ENCODE data around the gene LETMD1.
A peak's percentile ranks its signal among the peaks of the same experiment; 100 is the strongest.

DNA sequence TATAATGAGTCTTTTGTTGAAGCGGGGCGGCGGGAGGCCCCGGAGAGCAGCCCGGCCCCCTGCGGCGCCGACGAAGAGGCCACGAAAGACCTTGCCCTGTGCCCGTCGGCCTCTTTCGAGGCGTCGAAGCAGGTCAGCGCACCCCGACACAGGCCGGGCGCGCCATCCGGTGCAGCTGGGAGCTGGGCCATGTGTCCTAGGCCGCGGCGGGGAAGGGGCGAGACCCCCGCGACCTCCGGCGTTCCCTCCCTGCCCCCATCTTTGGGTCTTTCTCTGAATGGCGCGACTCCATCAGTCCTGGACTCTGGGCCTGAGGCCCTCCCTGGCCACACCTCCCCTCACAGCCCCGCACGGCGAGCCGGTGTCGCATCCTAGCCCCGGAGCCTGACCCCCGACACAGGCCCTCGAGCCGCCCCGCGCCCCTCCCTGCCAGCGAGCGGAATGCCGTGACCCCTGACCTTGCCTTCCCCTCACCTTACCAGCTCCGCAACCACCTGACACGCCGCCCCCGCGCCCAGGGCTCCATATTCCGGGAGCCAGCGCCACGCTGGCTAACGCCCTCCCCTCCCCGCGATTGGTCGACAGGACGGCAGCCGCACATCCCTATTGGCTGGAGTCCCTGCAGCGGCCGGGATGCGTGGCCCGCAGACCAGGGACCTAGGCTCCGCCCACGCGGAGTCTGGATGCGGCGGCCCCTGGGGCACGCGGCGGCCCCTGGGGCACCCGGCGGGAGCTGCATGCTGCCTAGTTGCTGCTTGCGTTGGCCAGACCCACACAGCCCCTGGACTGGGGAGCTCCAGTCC is 22.1 kb upstream of the LETMD1 start, which contains the start of gene SLC11A2:
- TF ChIP-seq EZH2 (IDR thresholded peaks at IDR 0.05; ENCODE audit: borderline replicate concordance) = no peak
- TF ChIP-seq, protein P1, sequence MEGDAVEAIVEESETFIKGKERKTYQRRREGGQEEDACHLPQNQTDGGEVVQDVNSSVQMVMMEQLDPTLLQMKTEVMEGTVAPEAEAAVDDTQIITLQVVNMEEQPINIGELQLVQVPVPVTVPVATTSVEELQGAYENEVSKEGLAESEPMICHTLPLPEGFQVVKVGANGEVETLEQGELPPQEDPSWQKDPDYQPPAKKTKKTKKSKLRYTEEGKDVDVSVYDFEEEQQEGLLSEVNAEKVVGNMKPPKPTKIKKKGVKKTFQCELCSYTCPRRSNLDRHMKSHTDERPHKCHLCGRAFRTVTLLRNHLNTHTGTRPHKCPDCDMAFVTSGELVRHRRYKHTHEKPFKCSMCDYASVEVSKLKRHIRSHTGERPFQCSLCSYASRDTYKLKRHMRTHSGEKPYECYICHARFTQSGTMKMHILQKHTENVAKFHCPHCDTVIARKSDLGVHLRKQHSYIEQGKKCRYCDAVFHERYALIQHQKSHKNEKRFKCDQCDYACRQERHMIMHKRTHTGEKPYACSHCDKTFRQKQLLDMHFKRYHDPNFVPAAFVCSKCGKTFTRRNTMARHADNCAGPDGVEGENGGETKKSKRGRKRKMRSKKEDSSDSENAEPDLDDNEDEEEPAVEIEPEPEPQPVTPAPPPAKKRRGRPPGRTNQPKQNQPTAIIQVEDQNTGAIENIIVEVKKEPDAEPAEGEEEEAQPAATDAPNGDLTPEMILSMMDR (IDR thresholded peaks at IDR 0.05; ENCODE audit: poor library complexity) = peak; percentile 8
